ENCODE results near the gene SEC16A. TPM values are rescaled to one million over a fixed set of nuclear protein-coding genes. Genes with fewer than 3 reads are reported as not detected.

SEC16A gene, protein sequence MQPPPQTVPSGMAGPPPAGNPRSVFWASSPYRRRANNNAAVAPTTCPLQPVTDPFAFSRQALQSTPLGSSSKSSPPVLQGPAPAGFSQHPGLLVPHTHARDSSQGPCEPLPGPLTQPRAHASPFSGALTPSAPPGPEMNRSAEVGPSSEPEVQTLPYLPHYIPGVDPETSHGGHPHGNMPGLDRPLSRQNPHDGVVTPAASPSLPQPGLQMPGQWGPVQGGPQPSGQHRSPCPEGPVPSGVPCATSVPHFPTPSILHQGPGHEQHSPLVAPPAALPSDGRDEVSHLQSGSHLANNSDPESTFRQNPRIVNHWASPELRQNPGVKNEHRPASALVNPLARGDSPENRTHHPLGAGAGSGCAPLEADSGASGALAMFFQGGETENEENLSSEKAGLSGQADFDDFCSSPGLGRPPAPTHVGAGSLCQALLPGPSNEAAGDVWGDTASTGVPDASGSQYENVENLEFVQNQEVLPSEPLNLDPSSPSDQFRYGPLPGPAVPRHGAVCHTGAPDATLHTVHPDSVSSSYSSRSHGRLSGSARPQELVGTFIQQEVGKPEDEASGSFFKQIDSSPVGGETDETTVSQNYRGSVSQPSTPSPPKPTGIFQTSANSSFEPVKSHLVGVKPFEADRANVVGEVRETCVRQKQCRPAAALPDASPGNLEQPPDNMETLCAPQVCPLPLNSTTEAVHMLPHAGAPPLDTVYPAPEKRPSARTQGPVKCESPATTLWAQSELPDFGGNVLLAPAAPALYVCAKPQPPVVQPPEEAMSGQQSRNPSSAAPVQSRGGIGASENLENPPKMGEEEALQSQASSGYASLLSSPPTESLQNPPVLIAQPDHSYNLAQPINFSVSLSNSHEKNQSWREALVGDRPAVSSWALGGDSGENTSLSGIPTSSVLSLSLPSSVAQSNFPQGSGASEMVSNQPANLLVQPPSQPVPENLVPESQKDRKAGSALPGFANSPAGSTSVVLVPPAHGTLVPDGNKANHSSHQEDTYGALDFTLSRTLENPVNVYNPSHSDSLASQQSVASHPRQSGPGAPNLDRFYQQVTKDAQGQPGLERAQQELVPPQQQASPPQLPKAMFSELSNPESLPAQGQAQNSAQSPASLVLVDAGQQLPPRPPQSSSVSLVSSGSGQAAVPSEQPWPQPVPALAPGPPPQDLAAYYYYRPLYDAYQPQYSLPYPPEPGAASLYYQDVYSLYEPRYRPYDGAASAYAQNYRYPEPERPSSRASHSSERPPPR (N-terminal part only)
- 45.7 and 65.4 TPM in 2 replicates for total RNA-seq

DNA sequence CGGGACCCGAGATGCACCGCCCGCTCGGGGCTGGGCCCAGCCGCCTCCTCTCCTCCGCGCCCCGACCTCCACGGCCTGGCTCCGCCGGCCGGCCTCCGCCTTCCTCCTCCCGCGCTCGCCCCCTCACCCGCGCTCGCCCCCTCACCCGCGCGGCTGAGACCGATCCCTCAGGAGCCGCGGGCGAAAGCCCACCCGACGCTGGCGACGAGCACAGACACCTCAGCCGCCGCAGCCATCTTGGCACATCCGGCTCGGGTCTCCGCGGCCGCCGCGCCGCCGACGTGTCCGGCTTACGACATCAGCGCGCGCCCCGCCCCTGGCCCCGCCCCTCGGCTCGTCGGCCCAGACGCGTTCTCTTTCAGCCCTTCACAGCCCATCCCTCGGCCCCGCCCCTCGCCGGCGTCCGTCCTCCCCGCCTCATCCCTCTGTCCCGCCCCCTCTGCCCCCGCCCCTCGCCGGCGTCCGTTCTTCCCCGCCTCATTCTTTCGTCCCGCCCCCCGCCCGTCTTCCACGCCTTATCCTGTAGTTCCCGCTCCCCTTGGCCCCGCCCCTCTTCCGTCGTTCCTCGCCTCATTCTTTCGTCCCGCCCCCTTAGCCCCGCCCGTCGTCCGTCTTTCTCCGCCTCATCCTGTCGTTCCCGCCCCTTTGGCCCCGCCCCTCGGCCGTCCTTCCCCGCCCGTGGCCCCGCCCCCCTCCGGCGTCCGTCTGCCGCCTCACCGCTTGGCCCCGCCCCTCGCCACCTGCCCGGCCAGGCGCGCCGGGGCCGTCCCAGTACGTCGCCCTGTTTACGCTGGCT is at the start of gene SEC16A:
TSS of gene SEC16A (minus strand) at position 248 of the 796 bp plus-strand sequence. CDS start 5,425 bp downstream, outside the sequence.

DNA sequence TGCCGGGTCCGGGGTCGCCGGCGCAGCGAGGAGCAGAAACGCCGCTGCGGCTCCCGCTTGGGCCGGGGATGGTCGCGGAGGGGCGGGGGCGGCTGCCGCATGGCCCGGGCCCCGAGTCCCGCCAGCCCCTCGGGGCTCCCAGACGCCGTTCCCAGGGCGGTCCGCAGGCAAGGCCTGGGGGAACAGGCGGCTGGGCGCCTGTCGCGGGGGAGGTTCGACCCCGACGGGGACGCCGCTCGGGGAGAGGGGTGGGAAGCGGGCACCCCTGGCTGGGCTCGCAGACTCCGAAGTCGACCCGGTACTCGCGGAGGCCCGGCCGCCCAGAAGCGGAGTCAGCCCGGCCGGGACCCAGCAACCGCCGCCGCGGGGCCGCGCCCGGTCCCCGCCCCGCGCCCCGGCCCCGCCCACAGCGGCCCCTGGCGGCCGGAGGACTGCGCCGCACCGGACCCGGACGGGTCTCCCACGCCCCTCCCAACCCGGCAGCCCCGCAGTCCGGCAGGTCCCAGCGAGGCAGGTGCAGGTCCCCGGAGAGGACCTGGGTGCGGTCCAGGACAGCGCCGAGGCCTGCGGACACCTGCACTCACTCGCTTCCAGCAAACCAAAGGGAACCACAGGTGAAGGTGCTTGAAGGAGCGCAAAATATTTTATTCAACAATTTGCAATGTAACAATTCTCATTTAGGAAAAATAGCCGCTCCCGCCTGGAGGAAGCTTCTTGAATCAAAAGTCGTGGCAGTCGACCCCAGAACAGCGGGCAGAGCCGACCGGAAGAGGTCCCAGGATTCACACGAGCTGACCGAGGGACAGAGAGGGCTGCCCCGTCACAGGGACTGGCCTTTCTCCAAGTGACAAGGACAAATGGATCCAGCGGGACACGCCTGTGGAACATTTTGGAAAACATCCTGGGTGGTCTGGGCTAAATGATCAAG is 43.1 kb downstream of the SEC16A start, which contains the start of gene INPP5E:
TSS of gene INPP5E (minus strand) at position 365 of the 928 bp plus-strand sequence. CDS start 426 bp downstream, outside the sequence.

DNA sequence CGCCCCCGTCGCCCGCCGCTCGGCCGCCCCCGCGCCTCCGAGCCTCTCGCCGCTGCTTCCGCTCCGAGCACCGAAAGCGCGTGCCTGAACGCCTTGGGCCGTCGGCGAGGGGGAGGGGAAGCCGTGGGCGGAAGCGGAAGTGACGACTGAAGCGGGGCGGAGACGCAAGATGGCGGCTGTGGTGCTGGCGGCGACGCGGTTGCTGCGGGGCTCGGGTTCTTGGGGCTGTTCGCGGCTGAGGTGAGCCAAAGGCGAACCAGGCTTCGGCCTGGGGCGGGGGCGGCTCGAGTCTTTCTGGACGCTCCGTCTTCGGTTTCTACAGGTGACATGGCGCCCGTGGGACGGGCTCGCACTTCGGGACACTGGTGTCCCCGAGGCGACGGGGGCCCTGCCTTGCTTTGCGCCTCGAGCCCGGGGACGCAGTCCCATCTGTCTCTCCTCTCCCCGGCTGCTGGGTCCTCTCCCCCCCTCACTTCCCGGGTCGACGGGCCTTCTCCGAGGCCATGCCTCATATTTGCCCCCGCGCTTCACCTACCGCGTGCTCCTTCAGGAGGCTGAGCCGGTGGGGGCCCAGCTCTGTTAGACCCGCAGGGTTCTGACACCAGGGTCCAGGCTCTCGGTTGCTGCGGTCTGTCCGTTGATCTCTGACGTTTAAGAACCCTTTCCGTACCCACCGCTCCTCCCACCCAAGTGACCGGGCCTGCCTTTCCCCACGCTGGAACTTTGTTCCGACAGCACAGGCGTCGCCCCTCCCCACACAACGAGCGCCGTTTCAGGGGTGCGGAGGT is 72.1 kb downstream of the SEC16A start, which contains the start of the genes ENTR1 and PMPCA:
TSS of gene ENTR1 (minus strand) at position 115 of the 788 bp plus-strand sequence. CDS start 217 bp downstream, outside the sequence.
TSS of gene PMPCA (plus strand) at position 159 of the 788 bp plus-strand sequence. CDS start at position 170, 11 bp downstream.

DNA sequence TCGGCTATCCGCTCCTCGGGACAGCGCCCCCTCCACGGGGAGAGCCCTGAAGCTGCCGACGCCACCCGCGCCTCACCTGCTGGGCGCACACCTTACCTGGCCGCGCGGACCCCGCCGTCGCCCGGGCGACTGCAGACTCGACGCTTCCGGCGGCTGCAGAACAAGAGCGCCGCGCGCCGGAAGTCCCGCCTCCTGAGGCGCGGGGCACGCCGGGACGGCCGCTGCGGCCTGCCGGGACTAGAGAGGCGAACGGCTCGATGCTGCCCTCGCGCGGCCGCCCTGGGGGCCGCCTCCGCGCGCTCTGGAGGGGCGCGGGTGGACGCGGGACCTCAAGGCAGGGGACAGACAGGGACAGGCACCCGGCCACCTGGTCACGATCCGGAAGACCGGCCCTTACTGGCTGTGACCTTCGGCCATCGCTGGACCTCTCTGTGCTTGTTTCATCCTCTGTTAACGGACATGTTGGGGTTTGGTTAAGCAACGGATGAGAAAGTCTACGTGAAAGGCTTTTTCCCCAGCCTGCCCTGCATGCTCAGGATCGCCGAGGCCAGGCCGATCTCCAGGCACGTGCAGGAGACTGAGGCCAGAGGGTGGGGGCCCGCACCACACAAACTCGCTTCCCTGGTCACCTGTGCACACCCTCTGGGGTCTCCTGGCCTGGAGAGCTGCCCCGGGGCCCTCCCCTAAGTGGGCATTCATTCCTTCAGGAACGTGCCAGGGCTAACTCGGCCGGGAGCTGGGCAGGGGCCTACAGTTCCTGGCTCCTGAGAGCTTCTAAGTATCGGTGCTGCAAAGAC is 82.6 kb downstream of the SEC16A start, which contains the start of gene SNAPC4:
TSS of gene SNAPC4 (minus strand) at position 133 of the 797 bp plus-strand sequence. CDS start 1,742 bp downstream, outside the sequence.

Other genes starting within 250 kb of the SEC16A start
- 15.9 and 16.4 TPM in 2 replicates for gene QSOX2, start 237.2 kb downstream of the SEC16A start, total RNA-seq
- gene CCDC187, start 178.9 kb downstream of the SEC16A start, total RNA-seq, result not detected in 2 replicates
- 35.8 and 43.7 TPM in 2 replicates for gene GPSM1, start 155.5 kb downstream of the SEC16A start, total RNA-seq
- gene DNLZ, start 119.3 kb downstream of the SEC16A start, total RNA-seq, result 4.5 and 11.3 TPM in 2 replicates
- gene CARD9, start 109.4 kb downstream of the SEC16A start, total RNA-seq, result under 0.01 and 0.65 TPM in 2 replicates
- gene SNAPC4, start 82.9 kb downstream of the SEC16A start, total RNA-seq, result 6.5 and 8.1 TPM in 2 replicates
- gene ENTR1, start 72.4 kb downstream of the SEC16A start, total RNA-seq, result 38.9 and 43.3 TPM in 2 replicates
- 38.5 and 44.6 TPM in 2 replicates for gene PMPCA, start 72.4 kb downstream of the SEC16A start, total RNA-seq
- gene INPP5E, start 43.2 kb downstream of the SEC16A start, total RNA-seq, result 6.0 and 8.7 TPM in 2 replicates
- gene NOTCH1, start 63.0 kb upstream of the SEC16A start, total RNA-seq, result 20.9 and 30.1 TPM in 2 replicates
- gene EGFL7, start 179.9 kb upstream of the SEC16A start, total RNA-seq, result 189 and 232 TPM in 2 replicates
- gene AGPAT2, start 204.4 kb upstream of the SEC16A start, total RNA-seq, result 76.0 and 90.6 TPM in 2 replicates
- gene DIPK1B, start 229.5 kb upstream of the SEC16A start, total RNA-seq, result 20.1 and 25.1 TPM in 2 replicates

All from cardiac atrium fibroblast (primary cell).